PC-3 (cell line): Measurements from ENCODE around the gene EVI2A.

ENCODE experiments used
- EZH2 ChIP-seq: fragments of 300-600 bp; sonication (generic); IDR thresholded peaks from one replicate; pipeline ENCODE4 v1.6.1; 2017; ENCODE audit warnings: antibody characterized with exemption, mild to moderate bottlenecking, low read length; ENCODE audit not compliant: unreplicated experiment
- EZH2phosphoT487 ChIP-seq: fragments of 300-600 bp; sonication (generic); IDR thresholded peaks from 2 replicates; pipeline ENCODE4 v1.6.1; 2018; ENCODE audit warnings: mild to moderate bottlenecking, antibody characterized with exemption, low read length, borderline replicate concordance
- TF ChIP-seq, protein P1 (sequence below): fragments of 300-600 bp; sonication (generic); conservative IDR thresholded peaks from 2 replicates; pipeline ENCODE4 v1.5.1; 2017; ENCODE audit warnings: antibody characterized with exemption, low read depth, mild to moderate bottlenecking, low read length

- TF ChIP-seq, protein P1, sequence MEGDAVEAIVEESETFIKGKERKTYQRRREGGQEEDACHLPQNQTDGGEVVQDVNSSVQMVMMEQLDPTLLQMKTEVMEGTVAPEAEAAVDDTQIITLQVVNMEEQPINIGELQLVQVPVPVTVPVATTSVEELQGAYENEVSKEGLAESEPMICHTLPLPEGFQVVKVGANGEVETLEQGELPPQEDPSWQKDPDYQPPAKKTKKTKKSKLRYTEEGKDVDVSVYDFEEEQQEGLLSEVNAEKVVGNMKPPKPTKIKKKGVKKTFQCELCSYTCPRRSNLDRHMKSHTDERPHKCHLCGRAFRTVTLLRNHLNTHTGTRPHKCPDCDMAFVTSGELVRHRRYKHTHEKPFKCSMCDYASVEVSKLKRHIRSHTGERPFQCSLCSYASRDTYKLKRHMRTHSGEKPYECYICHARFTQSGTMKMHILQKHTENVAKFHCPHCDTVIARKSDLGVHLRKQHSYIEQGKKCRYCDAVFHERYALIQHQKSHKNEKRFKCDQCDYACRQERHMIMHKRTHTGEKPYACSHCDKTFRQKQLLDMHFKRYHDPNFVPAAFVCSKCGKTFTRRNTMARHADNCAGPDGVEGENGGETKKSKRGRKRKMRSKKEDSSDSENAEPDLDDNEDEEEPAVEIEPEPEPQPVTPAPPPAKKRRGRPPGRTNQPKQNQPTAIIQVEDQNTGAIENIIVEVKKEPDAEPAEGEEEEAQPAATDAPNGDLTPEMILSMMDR: no peak
- no peak for TF ChIP-seq EZH2phosphoT487
- no peak for TF ChIP-seq EZH2
Observed at GRCh38 chr17:31272236-31272635, 49.2 kb downstream of the EVI2A start.
